GM19025 (cell line): Measurements from ENCODE around the gene LMF1.
"Not testable (repeated sequence)": the region's sequence is repeated elsewhere in the genome, so short reads cannot be mapped to it uniquely, and the experiment has no call there.

ENCODE experiments used
- ATAC-seq: cut with Tn5 transposase; IDR thresholded peaks from one replicate; pipeline ENCODE4 v1.9.1; 2021; ENCODE audit warnings: mild to moderate bottlenecking, low read depth, moderate library complexity; ENCODE audit not compliant: unreplicated experiment

LMF1 gene

DNA sequence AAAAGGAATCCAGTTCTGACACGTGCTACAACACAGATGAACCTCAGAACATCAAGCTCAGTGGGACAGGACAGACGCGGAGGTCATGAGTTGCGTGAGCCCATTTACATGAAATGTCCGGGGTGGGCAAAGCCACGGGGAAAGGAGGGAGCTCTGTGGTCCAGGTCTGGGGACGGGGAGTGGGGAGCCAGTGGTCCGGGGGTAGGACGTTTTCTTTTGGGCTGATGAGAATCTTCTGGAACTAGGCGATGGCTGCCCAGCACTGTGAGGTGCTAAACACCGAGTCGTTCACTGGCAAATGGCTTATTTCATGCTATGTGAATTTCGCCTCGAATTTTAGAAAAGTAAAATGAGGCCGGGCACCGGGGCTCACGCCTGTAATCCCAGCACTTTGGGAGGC, 2.6 kb upstream of the LMF1 start:
- ATAC-seq, result no peak

DNA sequence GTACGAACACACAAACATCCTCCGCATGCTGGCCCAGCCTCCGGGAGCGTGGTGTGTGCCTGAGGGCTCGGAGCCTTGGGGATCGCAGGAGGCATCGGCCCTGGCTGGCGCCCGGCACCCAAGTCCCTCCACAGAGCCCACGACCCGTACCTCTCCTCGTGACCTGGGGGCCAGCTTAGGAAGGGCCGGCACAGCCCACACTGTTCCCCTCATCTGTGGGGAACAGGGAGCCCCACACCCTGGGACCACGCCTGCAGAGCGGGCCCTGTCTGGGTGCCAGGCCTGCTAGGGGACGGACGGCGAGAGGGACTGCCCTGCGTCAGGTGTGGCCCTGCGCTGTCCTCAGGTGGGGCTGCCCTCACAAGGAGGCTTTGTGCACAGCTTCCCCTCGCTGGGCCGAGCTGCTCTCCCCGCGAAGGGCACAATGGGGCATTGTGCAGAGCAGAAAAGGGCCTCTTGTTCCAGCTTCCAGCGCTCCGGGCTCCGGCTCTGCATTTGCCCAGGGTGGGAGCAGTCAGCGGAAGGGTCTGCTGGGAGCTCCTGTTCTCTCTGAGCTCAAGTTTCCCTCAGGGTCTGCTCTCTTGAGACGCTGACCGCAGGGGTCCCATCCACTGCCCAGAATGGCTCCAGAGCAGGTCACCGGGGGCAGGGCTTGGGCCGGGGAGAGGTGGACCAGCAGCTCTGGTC, 1.7 kb upstream of the LMF1 start:
- no peak for ATAC-seq

DNA sequence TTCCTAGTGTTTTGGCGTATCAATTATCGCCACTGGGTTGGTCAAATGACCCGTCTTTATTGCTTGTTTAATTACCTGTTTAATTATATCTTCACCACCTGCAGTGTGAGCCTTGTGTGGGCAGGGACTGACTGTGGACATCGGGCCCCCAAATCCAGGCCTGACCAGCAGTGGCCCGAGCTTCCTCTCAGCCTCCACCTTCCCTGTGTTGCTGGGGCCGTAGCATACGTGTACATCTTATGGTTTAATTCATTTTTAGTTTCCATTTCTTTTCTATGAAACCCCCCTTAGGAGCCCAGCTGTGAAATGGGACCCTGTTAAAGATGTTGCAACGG, 1.2 kb upstream of the LMF1 start:
- ATAC-seq, result no peak

DNA sequence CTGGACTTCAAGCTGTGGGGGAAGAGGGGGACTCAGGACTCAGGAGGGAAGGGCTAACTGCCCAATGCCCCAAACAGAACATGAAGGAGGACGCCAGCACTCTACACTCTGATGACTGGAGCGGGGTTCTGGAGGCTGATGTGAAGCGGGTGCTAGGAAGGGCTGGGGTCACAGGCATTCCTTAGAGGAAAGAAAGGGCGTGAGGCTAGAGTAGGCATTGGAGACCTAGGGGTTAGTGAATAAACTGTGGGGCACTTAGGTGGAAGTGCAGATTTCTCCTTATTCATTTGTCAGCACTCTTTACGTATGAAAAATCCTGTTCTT, 760 bp upstream of the LMF1 start:
- ATAC-seq, result no peak

DNA sequence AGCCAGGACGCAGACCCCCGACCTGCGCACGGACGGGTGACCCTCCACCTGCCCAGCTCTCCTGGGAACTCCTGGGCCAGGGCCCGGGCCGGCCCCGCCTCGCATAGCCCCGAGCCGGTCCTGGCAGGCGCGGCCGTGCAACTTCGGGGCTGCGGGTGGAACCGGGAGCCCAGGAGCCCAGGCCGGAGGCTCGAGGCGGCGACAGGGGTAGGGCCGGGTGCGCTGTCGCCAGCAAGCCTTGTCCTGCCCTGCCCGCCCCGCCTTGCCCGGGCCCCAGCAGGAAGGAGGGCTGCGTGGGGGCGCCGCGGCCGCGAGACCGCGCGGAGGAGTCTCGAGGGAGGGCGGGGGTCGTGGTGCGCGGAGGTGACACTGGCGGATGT, 408 bp downstream of the LMF1 start:
- ATAC-seq, result no peak

DNA sequence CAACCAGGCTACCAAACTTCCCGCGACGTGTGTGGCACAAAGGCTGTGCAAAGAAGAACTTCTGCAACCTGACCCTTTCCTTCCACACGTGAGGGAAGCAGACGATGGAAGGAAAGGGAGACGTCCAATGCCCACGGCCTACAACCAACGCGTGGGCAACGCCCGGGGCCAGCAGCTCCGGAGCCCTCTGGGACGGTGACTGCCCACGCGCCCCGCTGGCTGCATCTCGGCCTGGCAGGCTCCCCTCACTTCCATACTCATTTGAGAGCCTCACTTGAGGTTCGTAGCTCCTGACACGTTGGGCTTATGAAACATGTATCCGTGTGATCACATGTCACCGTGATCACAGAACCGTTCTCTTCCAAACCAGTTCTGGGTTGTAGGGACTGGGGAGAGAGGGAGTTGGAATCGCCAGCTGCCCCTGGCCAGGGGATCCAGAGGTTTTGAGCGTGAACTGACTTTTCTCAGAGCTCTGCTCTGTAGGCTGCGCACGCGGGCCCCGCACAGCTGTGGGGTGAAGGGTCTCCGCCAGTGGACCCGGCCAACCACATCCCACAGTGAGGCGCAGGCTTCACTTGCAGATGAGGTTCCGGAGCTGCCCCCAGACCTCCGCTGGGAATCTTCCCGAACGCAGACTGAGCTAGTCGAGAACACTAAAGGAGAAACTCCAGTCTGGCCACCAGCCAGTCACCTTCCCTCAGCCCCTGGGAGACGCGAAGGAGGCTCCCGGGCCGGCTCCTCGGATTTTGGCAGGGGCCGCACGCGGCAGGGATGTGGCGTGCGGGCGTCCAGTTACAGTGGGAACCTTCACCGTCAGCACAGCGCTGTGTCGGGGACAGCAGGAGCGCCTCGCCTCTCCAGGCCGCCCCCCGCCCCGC, 1.0 kb downstream of the LMF1 start:
- ATAC-seq, result no peak

DNA sequence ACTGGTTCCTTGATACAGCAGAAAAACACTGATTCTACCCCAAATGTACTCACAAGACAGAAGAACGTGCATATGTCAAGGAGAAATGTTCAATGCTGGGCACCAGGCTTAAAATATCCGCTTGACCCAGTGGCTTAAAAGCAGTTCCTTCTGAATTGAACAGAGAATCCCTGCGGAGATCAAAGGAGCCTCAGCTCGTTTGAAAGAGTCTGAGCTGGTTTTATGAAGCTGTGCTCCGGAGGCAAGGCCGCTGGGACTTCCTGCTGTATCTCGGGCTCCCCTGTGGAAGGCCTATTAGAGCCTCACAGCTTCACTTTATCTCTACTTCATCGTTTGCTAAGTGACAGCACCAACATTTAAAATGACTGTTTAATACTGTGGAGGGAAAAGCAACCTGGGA, 2.2 kb downstream of the LMF1 start:
- no peak for ATAC-seq

DNA sequence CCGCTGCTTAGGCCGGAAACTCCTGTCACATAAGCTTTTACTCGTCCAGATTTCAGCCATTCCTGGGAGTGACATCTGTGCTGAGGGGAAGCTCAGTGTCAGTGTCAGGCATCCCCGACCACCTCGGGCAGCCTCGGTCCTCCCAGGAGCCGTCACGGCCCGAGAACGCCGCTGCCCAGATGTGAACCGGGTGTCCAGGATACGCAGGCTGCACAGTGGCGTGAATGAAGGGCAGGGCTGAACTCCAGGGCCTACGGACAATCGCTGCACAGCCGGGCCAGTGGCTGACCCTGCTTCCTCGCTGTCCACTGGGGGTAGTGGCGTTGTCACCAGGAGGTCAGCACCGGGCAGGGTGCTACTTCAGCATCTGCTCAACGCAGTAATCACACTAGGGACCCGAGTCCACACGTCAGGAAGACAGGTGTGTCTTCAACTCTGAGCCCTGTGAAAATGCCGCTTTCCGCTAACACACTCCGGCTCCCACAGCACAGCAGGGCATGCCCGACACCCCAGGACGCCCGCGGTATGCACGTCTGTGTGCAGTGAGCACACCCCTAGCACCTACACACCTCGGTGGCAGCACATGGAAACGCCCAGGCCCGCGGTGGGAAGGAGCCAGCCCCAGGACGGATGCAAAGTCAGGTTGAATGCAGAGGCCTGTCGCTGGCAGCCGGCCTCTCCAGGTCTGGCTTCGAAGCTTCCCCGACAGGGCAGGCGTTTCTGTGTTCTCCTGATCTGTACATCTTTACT, 3.1 kb downstream of the LMF1 start:
- ATAC-seq, result no peak

DNA sequence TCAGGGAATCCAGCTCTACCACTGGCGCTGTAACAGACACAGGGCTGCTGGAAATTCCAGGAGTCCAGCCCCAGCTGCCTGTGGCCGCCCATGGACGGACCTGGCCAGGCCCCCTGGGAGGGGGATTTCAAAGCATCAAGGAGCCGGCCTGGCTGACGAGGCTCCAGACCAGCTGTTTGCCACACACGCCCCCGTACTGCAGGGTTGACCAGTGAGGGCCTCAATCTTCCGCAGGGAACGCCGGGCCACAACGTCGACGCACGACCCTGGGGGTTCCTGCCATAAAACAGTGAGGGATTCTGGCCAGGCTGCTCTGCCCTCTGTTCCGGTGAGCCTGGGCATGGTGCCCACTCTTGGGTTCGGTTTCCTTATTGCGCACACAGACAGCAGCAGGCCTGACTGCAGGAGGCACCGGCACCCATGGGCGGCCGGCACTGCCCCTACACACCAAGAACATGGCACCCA, 3.7 kb downstream of the LMF1 start:
- ATAC-seq, result no peak

DNA sequence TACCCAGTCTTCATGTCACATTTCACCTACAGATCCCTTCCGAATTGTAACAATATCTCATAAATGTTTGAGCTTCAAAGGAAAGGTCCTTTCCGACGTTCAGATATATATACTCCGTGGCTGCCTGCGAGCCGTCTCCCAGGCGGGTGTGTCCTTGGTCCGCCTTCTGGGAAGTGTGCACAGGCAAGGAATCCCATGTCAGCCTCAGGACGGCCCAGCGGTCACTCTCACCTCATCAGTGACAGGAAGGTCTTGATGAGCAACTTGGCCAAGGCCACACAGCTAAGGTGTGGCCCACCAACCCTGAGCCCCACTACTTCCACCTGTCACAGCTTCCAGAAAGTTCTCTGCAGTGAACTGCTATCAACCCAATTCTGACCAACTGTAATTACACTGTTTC, 4.3 kb downstream of the LMF1 start:
- no peak for ATAC-seq

DNA sequence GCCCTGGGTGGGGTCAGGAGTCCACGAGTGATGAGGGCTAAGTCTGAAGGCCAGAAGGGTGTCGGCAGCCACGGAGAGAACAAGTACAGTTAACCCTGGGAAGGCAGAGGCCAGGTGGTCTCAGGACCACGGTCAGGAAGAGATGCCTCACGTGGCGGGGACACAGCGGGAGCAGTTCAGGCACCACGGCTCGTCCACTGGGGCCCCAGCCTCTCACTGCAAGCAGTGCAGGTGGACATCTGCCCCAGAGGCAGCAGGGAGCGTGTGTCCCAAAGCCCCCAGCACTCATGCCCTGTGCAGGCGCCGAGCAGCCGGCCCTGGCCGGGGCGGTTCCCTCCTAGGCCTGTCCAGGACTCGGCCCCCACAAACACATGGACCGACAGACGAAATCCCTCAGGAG, 4.7 kb downstream of the LMF1 start:
- ATAC-seq, result no peak

DNA sequence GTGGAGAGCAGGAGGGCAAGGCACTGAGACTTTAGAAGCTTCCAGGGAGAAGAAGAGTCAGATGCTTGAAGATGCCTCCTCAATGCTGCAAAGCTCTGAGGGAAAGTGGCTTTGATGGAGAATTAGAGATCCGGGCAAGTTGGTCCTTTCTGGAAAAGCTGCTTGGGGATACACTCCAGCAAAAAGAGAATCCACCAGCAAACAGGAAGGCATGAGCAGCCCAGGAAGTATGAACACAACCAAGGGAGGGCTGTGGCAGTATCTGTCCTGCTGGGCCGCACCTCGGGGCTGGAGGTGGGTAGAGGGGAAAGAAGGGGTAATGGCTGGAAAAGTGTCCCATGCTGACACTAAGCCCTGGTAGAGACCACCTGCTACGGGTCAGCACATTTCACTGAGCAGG, 5.3 kb downstream of the LMF1 start:
- no peak for ATAC-seq

DNA sequence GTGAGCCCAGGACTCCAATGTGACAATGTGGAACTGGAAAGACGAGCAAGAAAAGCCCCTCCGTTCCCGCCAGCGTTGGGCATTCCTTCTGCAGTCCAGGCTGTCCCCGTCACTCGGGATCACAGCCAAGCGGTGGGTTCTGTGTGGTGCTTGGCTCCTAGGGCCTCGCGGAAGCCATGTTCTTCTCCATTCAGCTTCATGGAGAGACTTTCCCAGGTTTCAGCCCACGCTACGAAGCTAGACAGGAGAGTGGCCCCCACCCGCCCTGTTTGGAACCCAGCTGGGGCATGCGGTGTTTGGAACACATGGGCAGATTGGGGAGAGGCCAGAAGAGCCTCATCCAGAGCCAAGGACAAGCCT, 5.8 kb downstream of the LMF1 start:
- no peak for ATAC-seq

DNA sequence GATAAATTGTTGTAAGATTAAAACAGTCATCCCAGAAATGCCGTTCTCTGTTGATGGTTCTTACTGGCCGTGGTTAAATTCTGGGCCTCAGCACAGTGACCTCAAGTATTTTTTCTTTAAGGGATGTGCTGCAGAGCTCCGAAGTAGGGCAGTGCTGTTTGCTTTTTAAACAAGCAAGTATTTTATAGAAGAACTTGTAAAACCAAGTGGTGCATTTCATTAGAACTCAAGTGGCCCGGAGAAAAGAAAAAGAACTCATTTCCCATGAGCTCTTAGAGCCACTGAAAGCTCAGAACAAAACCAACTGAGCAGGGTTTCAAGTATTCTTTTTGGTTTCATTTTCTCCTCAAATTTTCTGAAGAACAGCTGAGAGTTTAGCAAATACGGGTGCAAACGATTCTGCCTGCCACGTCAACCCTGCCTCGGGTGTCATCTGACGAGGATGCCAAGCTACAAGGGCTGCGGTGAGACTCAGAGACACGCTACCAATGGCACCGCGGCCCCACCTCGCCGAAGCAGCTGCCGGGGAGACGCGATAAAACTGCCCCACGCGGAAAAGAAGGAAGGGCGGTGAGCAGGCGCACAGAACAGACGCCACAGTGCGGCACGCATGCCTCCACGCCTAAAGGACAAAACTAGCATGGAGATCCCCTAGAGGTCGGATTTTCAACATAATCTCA, 6.3 kb downstream of the LMF1 start:
- ATAC-seq, result no peak

DNA sequence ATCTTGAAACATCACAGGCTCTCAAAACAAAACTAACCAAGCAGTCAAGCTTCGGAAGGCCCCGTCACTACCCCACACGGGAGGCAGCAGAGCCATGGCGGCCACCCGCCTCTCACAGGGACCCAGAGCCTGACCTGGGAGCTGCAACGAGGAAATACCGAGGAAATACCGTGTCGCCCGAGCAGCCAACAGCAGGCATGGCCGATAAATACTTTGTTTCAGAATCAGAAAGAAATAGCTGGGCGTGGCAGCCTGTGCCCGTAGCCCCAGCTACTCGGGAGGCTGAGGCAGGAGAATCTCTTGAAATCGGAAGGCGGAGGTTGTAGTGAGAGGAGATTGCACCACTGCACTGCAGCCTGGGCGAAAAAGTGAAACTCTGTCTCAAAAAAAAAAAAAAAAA, 6.9 kb downstream of the LMF1 start:
- no peak for ATAC-seq

DNA sequence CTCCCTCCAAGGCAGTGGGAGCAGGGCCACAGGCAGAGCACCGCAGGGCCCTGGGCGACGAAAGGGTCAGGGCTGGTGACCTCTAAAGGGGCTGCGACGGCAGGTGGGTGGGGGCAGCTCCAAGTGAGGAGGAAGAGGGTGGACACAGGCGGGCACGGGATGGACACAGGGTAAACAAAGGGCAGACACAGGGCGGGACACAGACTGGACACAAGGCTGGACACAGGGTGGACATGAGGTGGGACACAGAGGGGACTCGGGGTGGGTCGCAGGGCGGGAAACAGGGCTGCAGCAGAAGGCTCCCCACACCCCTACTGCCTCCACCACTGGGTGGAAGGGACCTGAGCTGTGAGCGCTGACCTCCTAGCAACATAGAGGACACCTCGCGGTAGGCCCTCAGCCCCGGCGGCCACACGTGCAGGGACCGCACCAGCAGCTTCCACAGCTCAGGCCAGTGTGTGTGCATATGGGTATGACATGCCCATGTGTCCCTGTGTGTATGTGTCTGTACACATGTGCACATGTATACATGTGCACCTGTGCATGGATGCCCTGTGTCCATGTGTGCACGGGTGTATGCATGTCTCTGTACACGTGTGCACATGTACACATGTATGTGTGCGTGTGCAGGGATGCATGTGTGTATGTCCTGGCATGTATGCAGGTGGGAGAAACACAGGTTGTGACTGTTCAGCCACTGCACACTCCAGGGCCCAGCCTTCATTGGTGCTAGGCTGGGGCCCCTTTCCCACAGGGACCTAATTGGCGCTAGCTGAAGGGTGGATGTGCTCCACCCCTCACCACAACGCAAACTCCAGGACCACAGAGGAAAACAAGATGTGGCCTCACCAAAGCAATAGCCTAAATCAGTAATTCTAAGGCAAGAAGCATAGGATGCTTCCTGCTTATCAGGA, 7.6 kb downstream of the LMF1 start:
- ATAC-seq, result no peak

DNA sequence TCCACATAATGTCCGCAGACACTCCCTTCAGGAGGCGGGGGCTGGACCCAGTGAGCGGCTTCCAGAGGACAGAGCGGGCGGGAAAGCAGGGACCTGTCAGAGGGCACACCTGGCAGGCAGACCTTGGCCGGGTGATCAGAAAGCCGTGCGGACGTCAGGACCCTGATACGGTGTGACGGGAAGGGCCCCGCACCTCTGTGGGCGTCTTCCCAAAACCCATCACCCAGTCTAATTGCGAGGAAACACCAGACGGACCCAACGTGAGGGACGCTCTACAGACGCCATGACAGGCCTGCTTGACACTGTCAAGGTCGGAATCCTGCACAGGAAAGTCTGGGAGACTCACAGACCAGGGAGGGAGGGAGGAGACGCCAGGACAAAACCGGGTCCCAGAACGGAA, 8.4 kb downstream of the LMF1 start:
- ATAC-seq, result no peak

DNA sequence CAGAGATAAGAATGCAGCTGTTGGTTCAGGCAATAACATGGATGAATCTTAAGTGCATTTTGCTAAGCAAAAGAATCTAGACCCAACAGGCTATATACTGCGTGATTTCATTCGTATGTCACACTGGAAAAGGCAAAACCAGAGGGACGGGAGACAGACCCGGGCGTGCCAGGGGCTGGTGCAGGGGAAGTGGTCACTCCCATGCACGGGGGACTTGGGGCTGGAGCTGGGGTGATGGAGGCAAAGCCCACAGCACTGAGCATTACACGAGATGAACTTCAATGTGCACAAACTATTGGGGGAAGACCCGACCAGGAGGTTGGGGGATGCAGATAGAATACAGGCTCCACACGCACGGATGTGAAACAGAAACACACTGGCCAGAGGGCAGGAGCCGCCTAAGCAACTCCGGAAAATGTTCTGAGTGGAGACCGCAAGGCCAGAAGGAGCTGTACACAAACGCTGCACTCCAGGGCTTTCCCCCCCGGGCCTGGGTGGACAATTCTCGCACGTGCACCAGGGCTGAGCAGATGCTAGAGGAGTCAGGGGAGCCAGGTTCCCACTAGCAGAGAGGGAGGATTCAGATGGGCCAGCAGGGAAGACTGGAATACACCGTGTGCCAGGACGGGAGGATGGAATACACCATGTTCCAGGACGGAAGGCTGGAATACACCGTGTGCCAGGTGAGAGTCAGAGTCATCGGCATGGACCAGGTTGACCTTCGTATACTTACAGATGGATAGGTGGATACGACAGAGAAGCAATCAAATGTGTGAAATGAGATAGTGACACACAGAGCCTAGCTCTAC, 11.3 kb downstream of the LMF1 start:
- ATAC-seq, result no peak

DNA sequence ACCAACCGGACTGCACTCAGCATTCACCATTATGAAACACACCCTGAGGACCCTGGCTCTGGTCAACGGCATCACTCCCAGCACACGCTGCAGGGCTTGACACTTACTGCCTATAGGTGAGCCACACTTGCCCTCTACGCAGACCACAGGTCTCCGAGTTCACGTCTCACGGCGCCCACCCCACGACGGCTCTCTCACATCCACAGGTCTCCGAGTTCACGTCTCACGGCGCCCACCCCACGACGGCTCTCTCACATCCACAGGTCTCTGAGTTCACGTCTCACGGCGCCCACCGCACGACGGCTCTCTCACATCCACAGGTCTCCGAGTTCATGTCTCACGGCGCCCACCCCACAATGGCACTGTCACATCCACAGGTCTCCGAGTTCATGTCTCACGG, 15.0 kb downstream of the LMF1 start:
- not testable (repeated sequence) for ATAC-seq
